HCT116 (cell line): Measurements from ENCODE around the gene SEMA3F.

Source experiments
- EZH2 ChIP-seq: fragments of 200-600 bp; sonication (generic); IDR thresholded peaks from 2 replicates; pipeline ENCODE4 v1.6.1; 2017; ENCODE audit warnings: antibody characterized with exemption, mixed run types
- POLR2A ChIP-seq: IDR thresholded peaks from 2 replicates; pipeline ENCODE4 v1.7.0; 2011; ENCODE audit warnings: borderline replicate concordance; ENCODE audit not compliant: insufficient read depth, insufficient read length; ENCODE audit errors: extremely low read depth
- POLR2AphosphoS5 ChIP-seq: IDR thresholded peaks from 2 replicates; pipeline ENCODE4 v1.6.1; 2011; ENCODE audit warnings: mild to moderate bottlenecking, low read depth, low read length, moderate library complexity
- RAD21 ChIP-seq: IDR thresholded peaks from 2 replicates; pipeline ENCODE4 v1.6.1; 2012; ENCODE audit warnings: low read depth, mild to moderate bottlenecking
- SP1 ChIP-seq: IDR thresholded peaks from 2 replicates; pipeline ENCODE4 v1.6.1; 2012; ENCODE audit warnings: low read depth
- YY1 ChIP-seq: IDR thresholded peaks from 2 replicates; pipeline ENCODE4 v1.6.1; 2011; ENCODE audit warnings: low read length, low read depth, moderate library complexity, mild to moderate bottlenecking; ENCODE audit not compliant: insufficient replicate concordance; ENCODE audit errors: extremely low read depth
- TF ChIP-seq, protein P1 (sequence below), 3 experiments: fragments of 200-600 bp in 1 of 3; sonication (generic) in 1 of 3; IDR thresholded peaks in 2 of 3; conservative IDR thresholded peaks in 1 of 3; 2 replicates each; pipeline ENCODE4 v1.5.1; 2012 to 2017; ENCODE audit warnings: low read depth in 2 of 3, low read length in 2 of 3, antibody characterized with exemption in 1 of 3, borderline replicate concordance in 1 of 3, control low read depth in 1 of 3, mild to moderate bottlenecking in 1 of 3, mixed read lengths in 1 of 3, mixed run types in 1 of 3, moderate library complexity in 1 of 3; ENCODE audit not compliant: insufficient read depth in 1 of 3
- TF ChIP-seq, protein P2 (sequence below): IDR thresholded peaks from 2 replicates; pipeline ENCODE4 v1.6.1; 2012
- TF ChIP-seq, protein P3 (sequence below): IDR thresholded peaks from 2 replicates; pipeline ENCODE4 v1.6.1; 2011; ENCODE audit warnings: mild to moderate bottlenecking, low read length, moderate library complexity; ENCODE audit not compliant: insufficient replicate concordance; ENCODE audit errors: extremely low read depth

DNA sequence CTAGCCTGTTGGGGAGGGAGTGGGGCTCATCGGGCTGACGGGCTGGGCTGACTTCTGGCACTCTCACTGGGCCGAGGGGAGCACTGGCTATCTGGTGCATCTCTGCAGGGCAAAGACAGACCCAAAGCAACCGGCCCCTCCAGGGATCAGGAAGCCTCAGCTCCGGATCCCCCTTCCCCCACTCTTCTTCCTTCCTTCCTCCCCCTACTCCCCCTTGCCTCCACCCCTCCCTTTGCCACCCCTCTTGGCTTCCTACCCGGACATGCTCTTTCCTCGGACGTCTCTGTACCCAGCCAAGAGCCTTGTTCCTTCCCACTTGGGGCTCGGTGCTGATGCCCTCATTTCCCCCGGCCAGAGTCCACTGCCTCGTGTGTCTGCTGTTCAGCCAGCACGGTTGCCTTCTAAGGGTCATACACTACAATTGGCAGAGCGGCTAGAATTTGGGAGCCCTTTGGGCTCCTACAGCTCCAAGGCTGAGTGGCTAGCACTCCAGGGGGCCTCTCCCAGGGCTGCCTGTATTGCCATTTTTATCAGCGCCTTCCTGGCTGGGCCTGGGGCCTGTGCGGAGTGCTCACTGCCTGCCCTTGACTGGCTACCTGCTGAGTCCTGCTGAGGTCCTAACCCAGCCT lies 10.9 kb downstream of the SEMA3F start:
- TF ChIP-seq POLR2A (no peak), RAD21 (no peak), SP1 (no peak), YY1 (no peak), POLR2AphosphoS5 (no peak), EZH2 (no peak)
- TF ChIP-seq, protein P1, sequence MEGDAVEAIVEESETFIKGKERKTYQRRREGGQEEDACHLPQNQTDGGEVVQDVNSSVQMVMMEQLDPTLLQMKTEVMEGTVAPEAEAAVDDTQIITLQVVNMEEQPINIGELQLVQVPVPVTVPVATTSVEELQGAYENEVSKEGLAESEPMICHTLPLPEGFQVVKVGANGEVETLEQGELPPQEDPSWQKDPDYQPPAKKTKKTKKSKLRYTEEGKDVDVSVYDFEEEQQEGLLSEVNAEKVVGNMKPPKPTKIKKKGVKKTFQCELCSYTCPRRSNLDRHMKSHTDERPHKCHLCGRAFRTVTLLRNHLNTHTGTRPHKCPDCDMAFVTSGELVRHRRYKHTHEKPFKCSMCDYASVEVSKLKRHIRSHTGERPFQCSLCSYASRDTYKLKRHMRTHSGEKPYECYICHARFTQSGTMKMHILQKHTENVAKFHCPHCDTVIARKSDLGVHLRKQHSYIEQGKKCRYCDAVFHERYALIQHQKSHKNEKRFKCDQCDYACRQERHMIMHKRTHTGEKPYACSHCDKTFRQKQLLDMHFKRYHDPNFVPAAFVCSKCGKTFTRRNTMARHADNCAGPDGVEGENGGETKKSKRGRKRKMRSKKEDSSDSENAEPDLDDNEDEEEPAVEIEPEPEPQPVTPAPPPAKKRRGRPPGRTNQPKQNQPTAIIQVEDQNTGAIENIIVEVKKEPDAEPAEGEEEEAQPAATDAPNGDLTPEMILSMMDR (IDR thresholded peaks at IDR 0.05 in 2 of 3, conservative IDR thresholded peaks at IDR 0.05 in 1 of 3; ENCODE audit: borderline replicate concordance in 1 of 3, insufficient read depth in 1 of 3, low read depth in 2 of 3, low read length in 2 of 3): no peak
- TF ChIP-seq, protein P2, sequence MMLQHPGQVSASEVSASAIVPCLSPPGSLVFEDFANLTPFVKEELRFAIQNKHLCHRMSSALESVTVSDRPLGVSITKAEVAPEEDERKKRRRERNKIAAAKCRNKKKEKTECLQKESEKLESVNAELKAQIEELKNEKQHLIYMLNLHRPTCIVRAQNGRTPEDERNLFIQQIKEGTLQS: no peak
- TF ChIP-seq, protein P3, sequence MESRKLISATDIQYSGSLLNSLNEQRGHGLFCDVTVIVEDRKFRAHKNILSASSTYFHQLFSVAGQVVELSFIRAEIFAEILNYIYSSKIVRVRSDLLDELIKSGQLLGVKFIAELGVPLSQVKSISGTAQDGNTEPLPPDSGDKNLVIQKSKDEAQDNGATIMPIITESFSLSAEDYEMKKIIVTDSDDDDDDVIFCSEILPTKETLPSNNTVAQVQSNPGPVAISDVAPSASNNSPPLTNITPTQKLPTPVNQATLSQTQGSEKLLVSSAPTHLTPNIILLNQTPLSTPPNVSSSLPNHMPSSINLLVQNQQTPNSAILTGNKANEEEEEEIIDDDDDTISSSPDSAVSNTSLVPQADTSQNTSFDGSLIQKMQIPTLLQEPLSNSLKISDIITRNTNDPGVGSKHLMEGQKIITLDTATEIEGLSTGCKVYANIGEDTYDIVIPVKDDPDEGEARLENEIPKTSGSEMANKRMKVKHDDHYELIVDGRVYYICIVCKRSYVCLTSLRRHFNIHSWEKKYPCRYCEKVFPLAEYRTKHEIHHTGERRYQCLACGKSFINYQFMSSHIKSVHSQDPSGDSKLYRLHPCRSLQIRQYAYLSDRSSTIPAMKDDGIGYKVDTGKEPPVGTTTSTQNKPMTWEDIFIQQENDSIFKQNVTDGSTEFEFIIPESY: no peak
